Glomerular visceral epithelial cell (primary cell): ENCODE results near the gene POU3F3.

ENCODE experiments used
- DNase-seq: peaks from one replicate; pipeline ENCODE4 v3.0.0-alpha.2; 2016; ENCODE audit errors: extremely low spot score

POU3F3 gene

DNA sequence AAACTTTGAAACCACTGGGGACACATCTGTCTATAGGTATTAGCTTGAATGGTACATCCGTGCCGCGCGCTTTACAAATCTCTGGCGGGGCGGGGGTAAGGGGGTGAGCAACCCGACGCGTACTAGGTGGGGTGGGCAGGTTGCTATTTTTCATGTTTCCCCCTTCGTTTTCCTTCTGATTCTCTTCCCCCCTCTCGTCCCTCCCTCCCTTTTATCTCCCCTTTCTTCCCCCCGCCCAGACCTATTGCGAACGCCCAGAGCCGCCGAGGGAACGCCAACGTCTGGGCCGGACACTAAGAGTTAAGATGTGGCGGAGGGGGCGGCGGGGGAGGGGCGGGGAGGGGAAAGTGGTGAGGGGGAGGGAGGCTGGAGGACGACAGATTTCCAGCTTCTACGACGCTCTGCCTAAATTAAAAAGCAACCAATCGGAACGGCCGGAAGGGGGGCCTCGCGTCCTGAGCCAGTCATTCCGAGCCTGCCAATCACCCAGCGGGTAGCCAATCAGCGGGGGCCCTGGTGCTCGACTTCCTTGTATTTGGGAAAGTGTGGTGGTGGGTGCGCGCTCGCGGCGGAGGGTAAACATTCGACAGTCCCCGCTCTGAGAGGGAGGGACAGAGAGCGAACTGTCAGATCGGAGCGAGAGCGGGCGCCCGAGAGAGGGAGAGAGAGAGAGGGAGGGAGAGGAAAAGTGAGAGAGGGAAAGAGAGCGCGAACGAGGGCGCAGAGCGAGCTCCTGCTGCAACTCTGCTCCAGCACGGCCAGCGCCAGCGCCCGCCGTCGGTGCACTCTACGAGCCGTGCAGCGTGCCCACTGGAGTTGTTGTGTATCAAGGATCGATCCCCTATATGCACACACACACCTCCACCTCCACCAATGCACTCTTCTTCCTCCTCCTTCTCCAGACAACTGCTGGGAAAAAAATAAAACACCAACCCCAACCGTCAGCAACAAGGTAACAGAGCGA is at the start of gene POU3F3:
Gene POU3F3 (plus strand): TSS at position 582 of the 964 bp plus-strand sequence. CDS start 1,396 bp downstream, outside the sequence.
- no peak for DNase-seq

DNA sequence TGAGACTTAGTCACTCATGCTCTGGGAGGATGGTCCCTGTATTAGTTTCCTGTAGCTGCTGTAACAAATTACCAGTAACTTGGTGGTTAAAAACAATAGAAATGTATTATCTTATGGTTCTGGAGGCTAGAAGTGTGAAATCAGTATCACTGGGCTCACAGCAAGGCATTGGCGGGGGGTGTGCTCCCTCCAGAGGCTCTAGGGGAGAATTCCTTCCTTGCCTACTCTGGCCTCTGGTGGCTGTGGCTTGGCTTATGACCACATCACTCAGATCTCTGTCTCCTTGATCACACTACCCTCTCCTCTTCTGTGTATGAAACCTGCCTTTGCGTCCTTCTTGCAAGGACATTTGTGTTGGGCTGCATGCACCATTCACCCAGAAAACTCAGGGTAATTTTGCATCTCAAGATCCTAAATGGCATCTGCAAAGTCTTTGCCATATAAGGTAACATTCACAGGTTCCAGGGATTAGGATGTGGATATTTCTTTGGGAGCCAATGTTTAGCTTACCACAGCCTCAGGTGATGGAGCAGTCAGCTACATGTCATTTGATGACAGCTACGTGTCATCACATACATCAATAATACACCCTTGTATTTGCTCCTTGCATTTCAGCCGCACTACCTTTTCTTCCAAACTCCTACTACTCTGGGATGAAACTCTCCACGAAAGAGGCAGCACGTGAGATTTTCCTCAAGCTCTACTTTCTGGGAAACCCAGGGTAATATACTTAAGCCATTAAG is 49.6 kb upstream of the POU3F3 start:
- DNase-seq = no peak

DNA sequence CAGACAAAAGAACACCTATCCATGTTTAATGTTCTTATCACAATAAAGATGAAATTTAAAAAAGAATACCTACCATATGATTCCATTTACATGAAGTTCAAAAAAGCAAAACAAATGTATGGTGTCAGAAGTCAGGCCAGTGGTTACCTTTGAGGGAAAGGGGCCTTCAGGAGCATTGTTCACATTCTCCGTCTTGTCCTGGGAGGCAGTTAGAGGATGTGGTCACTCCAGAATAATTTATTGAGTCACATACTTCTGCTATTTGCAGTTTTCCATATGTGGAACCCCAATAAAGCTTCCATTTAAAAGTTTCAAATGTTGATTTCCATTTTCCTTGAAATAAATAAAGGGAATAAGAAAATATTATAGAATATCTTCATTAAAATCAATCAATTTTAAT is 41.6 kb upstream of the POU3F3 start:
- no peak for DNase-seq

DNA sequence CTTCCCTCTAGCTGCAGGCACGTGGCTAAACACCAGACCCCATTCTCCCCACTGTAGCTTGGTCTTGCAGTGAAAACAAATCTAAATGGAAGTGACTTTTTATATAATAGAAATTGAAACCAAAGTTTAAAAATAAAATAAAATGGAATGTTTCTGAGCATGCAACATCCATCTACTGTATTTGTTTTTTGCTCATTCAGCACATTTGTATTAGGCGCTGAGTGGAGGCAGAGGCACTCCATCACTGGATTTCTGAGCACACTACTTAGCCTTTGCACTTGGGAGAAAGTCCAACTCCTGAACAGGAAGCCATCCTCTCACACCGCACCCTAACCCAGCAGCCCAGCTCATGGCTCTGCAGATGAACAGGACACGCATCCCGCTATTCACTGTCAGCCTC is 37.8 kb upstream of the POU3F3 start:
- DNase-seq = no peak

DNA sequence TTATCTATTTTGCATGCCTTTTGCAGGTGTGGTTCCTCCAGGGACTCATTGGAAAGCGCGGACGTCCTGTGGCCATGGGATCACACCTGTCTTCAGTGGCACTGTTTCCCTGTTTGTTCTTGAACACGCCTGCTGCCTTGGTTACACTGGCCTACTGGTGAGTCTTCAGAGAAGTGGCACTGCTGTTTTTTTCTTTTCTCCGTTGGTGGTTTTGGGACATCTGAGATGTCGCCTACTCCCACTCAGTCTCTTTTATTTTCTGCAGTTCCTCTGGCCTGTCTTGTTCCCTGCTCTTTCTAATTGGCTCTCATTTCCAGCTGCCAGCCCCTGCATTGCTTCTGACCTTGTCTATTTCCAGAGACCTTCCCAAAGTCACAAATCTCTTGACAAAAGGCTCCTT is 35.7 kb upstream of the POU3F3 start:
- no peak for DNase-seq

DNA sequence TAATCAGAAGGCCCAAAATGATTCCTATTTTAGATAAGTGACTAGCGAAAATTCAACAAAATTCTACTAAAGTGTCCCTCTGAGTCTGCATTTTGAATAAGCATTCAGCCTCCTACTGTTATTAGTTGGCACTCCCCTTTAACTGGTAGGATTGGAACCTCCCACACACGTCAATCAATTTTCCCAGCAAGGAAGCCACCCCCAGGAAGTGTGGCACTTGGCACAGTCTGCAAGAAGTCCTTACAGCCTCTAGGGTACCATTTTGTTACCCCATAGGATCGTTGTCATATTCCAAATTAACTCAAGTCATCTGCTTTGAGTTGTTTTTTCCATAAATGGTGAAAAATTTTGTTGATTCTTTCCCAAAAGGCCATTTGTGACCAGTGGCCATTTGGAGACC is 33.8 kb upstream of the POU3F3 start:
- no peak for DNase-seq

DNA sequence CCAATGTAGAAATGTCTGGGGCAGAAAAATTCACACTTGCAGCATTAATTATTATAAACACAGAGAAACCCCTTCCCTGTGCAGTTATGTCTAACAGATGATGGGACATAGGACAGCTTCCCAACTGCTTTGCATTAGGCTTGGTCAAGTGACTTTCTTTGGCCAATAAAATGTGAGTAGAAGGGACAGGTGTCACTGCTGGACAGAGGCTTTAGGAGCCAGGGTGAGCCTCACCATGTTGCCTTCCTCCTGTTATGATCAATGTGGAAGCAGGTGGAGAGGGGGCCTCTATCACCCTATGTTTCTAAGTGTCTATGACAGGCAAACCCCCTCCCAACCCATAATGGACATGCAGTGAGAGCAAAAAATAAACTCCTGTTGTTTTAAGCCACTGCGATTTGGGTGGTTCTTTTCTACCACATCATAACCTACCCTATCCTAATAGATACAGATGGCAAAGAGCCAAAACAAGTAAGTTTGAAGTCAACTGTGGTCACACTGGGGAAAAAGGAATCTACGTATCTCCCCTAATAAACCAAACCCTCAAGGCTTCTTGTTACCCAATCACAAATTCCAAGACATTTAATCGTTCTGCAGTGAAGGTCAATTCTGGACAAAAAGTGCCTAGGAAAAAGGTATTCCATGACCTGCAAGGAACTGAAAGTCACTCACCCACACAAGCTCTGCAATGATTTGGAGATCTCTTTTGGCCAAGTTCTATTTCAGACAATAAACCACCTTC is 28.6 kb upstream of the POU3F3 start:
- no peak for DNase-seq

DNA sequence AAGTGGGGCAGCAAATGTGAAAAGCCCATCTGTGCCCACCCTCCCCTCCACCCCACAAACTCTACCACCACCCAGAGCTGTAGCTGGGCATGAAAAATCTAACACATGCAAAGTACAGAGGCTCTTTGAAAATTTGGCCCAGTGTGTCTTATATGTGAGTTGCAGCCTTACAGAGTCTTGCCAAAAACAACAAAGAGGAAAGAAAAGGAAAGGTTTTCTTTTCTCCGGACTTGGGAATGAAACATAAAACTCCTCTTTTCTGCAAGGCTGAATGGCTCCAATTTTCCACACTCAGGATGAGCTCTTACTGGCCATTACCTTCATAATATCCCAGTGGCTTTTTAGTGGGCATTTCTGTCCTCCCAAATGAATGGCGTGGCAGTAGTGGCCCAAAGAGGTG is 27.9 kb upstream of the POU3F3 start:
- DNase-seq = no peak

DNA sequence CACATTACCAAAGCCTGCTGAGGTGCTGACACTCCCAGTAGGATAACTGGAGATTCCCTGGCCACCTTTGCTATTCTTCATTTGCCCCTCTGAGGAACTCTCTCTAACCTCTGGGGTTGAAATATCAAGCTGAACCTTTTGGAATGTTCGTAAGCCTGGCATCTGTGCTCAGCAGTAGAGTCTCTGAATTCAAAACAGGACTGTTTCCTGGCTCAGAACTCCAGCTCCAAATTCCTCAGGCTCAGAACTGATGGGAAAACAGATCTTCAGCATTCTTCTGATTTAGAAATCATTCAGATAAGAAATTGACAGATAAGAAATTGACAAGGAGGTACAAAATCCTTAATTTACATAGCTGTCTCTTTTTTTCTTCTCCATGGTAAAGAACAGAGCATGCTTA is 22.2 kb upstream of the POU3F3 start:
- DNase-seq = no peak

DNA sequence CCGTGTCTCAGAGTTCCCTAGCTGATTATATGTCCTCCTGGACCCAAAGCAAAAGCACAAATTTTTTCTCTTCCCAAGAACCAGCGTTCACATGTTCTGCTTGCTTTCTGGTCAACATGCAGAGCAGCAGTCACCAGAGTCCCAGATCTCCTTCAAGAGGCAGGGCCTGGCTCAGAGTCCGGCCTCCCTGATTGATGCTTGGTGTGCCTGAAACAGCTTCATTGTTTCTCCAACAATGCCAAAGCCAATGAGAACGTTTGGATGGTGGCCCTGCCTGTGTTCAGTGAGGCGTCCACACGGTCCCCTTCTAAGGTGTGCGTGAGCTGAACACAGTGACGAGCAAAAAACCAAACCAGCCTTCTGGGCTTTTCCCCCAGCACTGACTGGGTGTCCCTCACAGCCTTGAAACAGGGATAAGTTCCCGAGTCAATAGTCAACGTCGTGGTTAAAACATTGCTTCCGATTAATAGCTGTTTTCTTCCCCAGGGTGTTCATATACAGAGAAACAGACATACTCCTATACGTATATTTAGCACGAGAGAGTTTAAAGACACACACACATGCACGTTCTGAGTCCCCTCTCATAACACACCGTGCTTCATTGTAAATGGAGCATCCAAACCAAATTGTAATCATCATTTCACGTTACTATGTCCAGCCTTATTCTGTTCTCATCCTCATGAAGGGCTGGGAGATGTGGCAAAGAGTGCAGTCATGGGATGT is 19.3 kb upstream of the POU3F3 start:
- no peak for DNase-seq

DNA sequence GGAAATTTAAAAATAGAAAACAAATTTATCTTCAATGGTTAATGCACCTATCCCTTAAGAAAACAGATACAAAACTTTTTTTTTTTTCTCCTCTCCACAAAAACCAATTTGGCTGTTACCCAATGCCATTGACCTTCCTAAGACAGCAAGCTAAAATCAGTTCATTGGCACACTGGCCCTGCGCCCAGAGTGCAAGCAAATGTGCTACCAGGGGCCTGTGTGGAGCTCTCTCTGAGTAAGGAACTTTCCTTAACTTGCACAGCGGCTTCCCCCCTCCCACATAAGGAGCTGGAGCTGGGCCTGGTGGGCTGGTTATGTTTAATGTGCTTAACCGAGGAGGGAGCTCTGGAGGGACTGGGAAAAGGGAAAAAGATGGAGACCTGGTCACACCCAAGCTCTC is 17.6 kb upstream of the POU3F3 start:
- DNase-seq = no peak

DNA sequence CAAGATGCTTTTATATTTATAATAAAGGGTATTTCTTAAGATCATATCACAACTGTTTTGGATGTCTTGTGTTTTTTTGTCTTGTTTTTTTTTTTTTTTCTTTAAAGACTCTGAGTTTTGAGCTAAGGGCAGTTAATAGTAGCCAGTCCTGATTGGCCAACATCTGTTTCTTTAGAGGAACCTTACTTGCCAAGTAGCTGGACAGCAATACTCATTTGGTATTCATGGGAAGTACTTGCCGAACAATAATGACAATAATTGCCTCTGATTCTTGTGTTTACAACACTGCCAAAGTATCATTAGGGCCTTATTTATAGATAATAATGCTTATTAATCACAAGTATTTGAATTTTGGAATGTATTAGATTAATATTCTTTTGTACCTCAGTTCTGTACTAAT is 17.1 kb upstream of the POU3F3 start:
- DNase-seq = no peak

DNA sequence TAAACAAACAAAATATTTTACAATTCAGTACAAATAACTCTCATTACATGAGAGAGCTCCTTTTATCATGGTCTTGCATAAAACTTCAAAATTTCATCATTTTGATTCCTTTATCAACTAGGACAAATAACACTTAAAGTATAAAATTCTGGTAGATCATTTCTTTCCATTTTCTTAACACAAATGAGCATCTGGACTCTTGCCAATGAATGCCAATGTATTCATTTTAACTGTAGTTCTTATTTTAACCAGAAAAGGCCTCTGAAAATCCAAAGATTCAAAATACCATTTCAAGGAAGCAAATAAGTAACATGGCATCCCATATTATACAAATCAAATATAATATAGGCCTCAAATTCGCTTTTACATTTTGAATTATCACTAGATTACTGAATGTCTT is 13.8 kb upstream of the POU3F3 start:
- DNase-seq = no peak

DNA sequence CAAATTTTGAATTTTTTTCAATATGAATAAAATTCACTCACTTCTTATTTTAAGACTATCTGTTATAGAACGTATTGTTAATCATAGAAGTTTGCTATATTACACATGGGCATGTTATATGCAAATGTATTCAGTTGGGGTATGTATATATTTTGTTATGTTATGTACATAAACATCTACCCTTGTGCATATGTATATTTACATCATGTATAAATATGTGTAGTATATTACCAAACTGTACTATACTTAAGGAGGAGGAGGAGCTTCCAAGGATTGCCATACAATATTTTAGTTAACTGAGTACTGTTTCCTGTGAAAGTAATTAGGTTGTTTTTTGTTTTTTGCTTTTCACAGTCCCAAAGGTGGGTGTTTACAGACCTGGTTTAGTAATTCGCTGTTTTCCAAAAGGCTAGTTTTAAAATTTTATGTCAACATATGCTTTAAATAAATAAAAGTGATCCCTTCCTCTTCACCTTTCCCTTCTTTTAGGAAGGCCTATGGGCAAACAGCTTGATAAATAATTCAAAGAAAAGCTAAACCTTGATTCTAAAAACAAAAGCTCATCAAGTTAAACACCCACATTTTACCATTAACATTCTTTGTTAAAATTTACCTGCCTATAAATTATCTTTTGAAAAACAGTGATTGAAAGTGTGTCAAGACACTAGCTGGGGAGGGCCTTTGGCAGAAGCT is 12.9 kb upstream of the POU3F3 start:
- no peak for DNase-seq

DNA sequence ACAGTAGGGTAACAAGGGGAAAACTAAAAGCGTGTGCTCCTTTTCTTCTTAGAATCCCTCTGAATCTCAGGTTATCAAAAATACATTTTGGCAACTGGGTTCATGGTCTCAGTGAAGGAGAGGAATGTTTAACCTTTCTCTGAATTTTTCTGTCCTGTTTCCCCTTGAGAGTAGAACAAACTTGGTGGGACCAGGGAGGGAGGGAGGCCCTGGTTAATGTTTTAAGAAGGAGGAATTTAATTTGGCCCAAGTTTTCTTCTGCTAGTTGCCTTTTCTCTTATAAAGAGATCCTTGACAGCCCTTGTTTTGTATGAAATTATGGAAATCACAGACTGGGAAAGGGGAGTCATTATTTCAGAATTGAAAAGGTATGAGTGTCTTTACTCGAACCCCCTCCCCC is 12.2 kb upstream of the POU3F3 start:
- DNase-seq = no peak

DNA sequence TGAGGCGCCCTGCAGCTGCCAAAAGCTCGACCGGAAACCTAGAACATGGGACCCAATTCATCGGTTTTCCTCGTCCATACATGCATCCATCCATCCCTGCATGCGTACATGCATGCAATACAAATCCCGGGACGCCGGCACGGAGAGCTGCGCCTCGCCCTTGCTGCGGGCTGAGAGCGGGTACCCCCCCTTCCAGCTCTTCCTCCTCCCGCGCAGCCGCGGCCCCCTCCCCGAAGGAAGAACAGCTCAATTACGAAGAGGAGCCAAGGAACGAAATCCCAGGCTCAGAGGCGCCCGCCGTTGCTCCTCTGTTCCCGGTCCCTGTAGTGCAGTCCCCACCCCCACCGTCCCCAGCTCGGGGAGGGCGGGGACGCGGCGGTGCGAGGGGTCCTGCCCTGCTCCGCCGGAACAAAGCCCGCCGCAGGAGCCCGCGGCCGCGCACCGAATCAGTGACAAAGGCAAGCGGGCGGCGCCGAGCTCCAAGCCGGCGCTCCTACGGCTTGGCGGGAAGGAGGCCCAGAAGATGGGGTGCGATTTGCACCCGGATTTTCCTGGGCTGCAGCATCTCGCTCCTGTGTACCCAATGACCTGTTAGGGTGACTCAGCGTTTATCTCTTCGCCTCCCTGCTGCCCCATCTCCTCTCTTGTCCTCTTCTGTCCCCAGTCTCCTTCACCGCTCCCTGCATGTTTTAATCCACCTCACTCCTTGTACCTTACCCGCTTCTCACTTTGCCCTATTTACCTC is 8.9 kb upstream of the POU3F3 start:
- DNase-seq = no peak

DNA sequence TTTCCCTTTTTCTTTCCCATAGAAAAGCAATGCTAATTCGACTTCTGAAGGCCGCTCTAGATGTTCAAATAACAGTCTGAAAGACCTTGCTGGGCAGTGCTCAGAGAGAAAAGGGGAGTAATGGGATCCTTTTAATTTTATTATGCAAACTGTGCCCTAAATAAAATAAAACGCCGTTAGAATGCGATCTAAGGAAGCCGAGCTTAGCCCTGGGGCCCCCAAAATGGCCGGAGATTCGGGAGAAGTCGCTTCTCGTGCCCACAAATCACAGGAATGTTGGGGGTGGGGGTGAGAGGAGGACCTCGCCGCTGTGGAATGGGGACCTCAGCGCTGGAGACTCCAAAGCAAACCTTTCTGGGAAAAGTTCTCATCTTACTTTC is 8.4 kb upstream of the POU3F3 start:
- DNase-seq = no peak

DNA sequence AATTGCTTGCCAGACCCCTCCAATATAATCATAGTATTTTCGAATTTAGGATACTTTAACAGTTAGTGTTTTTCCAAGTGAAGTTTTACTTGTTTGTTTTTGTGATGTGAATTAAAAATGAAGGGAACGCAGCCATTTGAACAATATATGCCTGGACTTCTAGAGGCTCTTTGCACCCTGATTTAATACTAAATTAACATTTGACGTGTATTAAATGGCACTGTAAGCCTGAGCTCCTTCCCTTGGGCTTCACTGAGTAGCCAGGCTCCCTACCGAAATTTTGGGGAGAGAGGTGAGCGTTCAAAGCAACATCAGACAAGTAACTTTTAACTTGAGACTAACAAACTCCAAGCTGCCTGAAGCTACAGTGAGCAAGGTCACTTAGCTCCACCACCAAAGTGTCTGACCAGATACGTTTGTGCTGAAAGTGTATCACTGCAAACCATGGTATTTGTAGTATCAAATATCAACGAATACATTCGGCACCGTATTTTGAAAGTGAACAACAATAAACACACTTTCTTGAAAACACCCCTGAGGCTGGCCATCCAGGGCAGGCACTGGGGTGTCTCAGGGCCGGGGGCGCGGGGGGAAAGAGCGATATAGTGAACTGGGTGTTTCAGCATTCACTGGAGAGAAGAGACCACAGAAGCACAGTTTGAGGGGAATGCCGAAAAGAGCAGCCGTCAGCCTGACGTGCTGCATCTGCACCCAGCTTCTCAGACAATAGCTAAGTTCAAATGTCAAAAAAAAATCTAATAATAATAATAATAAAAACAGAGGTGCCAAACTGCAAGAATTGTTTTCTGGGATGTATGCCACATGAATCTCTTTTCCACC is 7.7 kb upstream of the POU3F3 start:
- no peak for DNase-seq

DNA sequence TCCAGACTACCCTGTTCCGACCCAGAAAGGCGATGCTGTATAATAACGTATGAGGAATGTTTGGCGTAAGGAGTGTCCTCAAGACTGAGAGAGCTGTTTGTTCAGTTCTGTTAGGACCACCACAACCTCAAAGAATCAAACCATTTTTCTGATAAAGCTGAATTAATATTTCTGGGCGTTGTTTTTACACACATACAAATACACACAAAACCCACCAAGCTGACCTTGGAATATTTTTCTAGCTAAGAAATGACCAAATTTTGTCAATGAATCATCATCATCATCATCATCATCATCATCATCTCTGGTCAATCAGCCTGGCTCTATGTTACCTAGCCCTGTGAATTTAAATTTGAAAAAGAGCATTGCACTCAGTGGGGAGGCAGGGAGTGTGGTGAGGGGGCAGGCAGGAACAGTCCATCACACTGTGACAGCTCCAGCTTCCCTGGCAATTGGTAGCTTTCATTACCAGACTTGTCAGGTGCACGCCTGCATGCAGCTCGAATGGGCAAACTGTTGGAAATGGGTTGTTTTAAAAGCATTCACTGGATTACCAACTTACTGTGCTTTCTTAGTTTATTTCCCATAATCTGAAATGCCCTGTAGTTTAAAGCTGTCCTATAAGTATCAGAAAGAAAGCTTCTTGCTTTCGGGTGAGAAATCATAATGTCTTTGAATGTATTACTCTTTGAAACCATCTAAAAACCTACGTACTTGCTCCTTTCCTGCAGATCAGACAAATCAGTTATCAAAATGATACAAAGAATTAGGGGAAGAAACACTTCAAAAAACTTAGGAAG is 6.9 kb upstream of the POU3F3 start:
- no peak for DNase-seq
